Stomach smooth muscle (tissue), 2 donors: Measurements from ENCODE around the gene SDR39U1.

Experiments used
- H3K27ac ChIP-seq: one replicate; pipeline ENCODE4 v1.7.0; 2013; ENCODE audit warnings: mild to moderate bottlenecking, low read length, inconsistent platforms
- H3K27me3 ChIP-seq, 2 donors: one replicate each; pipeline ENCODE4 v1.7.0; 2013; ENCODE audit warnings: low read length in 2 of 2; ENCODE audit not compliant: insufficient read depth in 2 of 2, control insufficient read depth in 1 of 2
- H3K36me3 ChIP-seq, 2 donors: one replicate each; pipeline ENCODE4 v1.7.0; 2013; ENCODE audit warnings: low read length in 2 of 2; ENCODE audit not compliant: control insufficient read depth in 2 of 2, insufficient read depth in 2 of 2
- H3K4me1 ChIP-seq: one replicate; pipeline ENCODE4 v1.7.0; 2013; ENCODE audit warnings: low read length; ENCODE audit not compliant: control insufficient read depth, insufficient read depth
- H3K4me3 ChIP-seq, 2 donors: one replicate each; pipeline ENCODE4 v1.7.0; 2013; ENCODE audit warnings: low read length in 2 of 2
- H3K9ac ChIP-seq, 2 donors: one replicate each; pipeline ENCODE4 v1.7.0; 2013; ENCODE audit warnings: low read length in 2 of 2, mild to moderate bottlenecking in 1 of 2
- H3K9me3 ChIP-seq, 2 donors: one replicate each; pipeline ENCODE4 v1.7.0; 2013; ENCODE audit warnings: low read length in 2 of 2; ENCODE audit not compliant: control insufficient read depth in 2 of 2
- donor health status: healthy.
- donor health status: Pancreatic carcinoma.

SDR39U1 gene

DNA sequence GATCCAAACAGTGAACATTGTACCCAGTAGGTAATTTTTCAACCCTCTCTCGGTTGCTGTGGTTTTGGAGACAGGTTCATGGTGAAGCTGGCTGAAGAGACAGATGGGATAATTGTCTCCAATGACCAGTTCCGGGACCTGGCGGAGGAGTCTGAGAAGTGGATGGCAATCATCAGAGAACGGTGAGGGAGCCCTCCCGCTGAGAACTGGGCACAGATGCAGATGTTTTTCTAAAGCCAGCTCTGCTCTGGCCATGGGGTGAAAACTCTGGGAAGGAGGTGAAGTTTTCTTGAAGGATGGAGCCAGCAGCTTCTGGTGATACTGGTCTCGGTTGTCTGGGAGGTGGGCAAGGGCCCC is 6.6 kb downstream of the SDR39U1 start:
- Histone ChIP-seq H3K27me3 (no peaks in the 10 kb centered on the region), H3K4me1 (peaks cover 50% of the 10 kb centered on the region), H3K27ac (peak overlapping the region; percentile 69), H3K4me3 (no peak overlapping the region), H3K9ac (peak overlapping the region; percentile 5 to 17), H3K36me3 (peaks cover 65 to 69% of the 10 kb centered on the region in 2 donors), H3K9me3 (no peaks in the 10 kb centered on the region)

DNA sequence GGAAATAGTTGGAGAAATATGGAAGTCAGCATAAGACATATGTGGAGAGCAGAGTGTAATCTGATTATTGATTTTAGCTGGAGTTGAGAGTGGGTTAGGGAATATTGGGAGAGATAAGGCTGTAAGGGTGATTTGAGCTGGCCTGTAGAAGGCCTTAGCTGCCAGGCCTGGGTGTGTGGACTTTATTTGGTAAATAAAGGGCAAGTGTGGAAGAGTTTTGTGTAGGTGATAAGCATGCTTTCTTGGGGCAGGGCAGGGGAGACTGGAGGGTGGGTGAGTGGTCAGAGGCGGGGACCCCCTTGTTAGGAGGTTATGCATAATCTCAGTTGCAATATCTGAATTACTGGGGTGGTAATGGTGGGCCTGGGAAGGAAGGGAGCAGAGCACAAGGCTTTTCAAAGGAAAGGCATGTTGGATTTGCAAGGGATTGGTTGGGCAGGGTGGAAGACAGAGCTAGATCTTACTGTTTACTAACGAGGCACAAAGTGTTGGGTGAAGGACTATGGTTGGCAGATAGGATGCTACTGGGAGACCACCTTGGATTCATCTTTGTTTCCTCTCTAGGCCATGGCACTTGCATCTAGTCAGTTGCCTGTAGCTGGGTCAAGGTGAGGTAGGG is 7.3 kb downstream of the SDR39U1 start:
- H3K9me3 ChIP-seq = no peaks in the 10 kb centered on the region
- H3K27ac ChIP-seq = peak overlapping the region; percentile 69
- H3K36me3 ChIP-seq = peaks cover 59 to 63% of the 10 kb centered on the region in 2 donors
- no peaks in the 10 kb centered on the region for H3K27me3 ChIP-seq
- H3K4me3 ChIP-seq = no peak overlapping the region
- peaks cover 50% of the 10 kb centered on the region for H3K4me1 ChIP-seq
- H3K9ac ChIP-seq = no peak overlapping the region

DNA sequence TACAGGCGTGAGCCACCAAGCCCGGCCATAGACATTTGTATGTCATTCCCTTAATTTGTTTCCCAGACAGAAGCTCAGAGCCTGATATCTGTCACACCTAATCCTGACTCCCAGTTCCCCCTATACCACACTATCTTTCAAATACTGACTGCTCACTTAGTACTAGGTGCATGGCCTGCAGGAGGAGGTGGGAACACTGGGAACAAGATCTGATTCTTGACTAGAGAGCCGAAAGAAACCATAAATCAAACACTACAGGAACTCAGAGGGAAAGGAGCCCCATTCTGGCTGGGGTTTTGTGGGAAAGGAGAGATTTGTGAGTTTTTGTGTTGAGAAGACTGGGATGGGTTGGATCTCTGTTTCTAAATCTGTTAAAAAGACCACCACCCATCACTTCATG is 7.9 kb downstream of the SDR39U1 start:
- H3K9me3 ChIP-seq = no peaks in the 10 kb centered on the region
- no peak overlapping the region for H3K9ac ChIP-seq
- H3K36me3 ChIP-seq = peaks cover 54 to 56% of the 10 kb centered on the region in 2 donors
- H3K4me3 ChIP-seq = no peak overlapping the region
- no peak overlapping the region for H3K27ac ChIP-seq
- H3K27me3 ChIP-seq = no peaks in the 10 kb centered on the region
- H3K4me1 ChIP-seq = peaks cover 46% of the 10 kb centered on the region

DNA sequence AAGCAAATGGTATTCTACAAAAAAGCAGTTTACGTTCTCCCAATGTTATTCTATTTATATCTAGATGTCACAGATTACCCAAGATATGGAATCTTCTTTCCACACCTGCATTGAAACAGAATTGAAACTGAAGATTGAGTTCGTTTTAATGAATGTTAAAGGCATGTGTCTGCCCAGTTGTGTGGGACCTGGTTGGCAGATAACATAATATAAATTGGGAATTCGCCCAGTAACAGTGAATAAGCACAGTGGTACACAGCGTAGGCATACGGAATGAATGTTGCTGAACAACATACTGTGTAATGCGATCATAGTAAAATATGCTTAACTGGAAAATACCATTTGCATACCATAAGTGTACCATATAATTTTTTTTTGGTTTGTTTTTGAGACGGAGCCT is 8.5 kb downstream of the SDR39U1 start:
- Histone ChIP-seq H3K4me3 (no peak overlapping the region), H3K27ac (no peak overlapping the region), H3K4me1 (peaks cover 51% of the 10 kb centered on the region), H3K27me3 (no peaks in the 10 kb centered on the region), H3K36me3 (peaks cover 50 to 53% of the 10 kb centered on the region in 2 donors), H3K9me3 (no peaks in the 10 kb centered on the region), H3K9ac (no peak overlapping the region)

DNA sequence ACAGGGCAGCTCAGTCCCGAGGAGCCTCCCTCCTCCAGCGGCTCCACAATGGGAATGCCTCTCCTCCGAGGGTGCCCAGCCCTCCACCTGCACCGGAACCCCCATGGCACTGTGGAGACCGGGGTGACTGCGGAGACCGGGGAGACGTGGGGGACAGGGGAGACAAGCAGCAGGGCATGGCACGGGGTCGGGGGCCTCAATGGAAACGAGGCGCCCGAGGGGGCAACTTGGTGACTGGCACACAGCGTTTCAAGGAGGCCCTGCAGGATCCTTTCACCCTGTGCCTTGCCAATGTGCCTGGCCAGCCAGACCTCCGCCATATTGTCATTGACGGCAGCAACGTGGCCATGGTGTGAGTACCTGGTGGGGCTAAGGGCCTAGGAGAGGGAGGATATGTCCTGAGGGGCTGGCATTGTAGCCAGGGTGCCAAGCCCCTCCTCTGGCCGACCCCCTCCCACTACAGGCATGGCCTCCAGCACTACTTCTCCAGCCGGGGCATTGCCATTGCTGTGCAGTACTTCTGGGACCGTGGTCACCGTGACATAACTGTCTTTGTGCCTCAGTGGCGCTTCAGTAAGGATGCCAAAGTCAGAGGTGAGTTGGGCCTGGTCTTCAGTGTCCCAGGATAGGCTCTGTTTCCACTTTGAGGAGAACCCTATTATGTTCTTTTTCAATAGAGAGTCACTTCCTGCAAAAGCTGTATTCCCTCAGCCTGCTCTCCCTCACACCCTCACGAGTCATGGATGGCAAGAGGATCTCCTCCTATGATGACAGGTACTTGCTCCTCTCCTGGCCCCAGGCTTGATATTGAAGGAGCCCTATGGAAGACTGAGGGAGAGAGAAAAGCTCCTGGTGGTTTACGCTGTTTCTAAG is 10.1 kb downstream of the SDR39U1 start:
- H3K4me3 ChIP-seq = peak overlapping the region in 1 of 2 donors; percentile 90
- H3K36me3 ChIP-seq = peaks cover 37 to 38% of the 10 kb centered on the region in 2 donors
- no peak overlapping the region for H3K9ac ChIP-seq
- H3K27ac ChIP-seq = peak overlapping the region; percentile 99
- peaks cover 51% of the 10 kb centered on the region for H3K4me1 ChIP-seq
- no peaks in the 10 kb centered on the region for H3K9me3 ChIP-seq
- no peaks in the 10 kb centered on the region for H3K27me3 ChIP-seq

DNA sequence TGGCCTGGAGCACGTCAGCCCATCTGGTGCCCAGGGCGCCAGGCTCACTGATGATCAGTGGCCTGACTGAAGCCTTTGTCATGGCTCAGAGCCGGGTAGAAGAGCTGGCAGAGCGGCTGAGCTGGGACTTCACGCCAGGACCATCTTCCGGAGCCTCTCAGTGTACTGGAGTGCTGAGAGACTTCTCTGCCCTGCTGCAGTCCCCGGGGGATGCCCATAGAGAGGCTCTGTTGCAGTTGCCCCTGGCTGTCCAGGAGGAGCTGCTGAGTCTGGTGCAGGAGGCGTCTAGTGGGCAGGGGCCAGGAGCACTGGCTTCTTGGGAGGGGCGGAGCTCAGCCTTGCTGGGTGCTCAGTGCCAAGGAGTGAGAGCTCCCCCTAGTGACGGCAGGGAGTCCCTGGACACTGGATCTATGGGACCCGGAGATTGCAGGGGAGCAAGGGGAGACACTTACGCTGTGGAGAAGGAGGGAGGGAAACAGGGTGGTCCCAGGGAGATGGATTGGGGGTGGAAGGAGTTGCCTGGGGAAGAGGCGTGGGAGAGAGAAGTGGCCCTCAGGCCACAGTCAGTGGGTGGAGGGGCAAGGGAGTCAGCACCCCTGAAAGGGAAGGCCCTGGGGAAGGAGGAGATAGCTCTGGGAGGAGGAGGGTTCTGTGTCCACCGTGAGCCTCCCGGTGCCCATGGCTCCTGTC is 10.9 kb downstream of the SDR39U1 start:
- Histone ChIP-seq H3K9ac (peak overlapping the region in 1 of 2 donors; percentile 97), H3K27me3 (no peaks in the 10 kb centered on the region), H3K4me3 (peak overlapping the region; percentile 15 to 90), H3K4me1 (peaks cover 46% of the 10 kb centered on the region), H3K9me3 (no peaks in the 10 kb centered on the region), H3K36me3 (peaks cover 30 to 31% of the 10 kb centered on the region in 2 donors), H3K27ac (peak overlapping the region; percentile 99)

DNA sequence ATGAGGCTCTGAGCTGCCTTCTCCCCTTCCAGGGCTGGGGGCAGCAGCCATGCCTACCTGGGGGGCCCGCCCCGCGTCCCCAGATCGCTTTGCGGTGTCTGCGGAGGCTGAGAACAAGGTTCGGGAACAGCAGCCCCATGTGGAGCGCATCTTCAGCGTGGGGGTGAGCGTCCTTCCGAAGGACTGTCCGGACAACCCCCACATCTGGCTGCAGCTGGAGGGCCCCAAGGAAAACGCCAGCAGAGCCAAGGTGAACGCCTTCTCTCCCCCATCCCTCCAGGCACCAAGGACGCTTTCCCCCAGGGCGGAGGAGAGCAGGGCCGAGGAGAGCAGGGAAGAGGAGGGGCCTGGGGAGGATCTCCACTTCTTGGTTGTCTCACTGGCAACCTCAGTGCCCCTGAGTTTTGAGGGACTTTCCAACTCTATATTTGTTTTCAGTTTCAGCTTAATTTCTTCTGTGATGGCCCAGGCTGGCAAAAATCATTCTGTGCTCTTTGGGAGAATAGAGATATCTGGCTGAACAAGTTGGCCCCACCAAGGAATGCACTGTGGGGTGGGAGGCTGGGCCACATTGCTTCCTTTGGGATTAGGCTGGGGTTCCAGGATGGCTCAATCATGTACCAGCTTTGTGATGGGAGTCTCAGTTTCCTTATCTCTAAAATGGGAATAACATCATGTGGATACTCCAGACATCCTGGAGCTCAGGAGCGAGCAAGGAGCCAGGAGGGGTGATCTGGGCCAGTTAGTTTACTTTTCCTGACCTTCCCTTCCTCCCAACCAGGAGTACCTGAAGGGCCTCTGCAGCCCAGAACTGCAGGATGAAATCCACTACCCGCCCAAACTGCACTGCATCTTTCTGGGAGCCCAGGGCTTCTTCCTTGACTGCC is 11.7 kb downstream of the SDR39U1 start:
- H3K27me3 ChIP-seq = no peaks in the 10 kb centered on the region
- peak overlapping the region; percentile 99 for H3K27ac ChIP-seq
- H3K4me3 ChIP-seq = peak overlapping the region; percentile 90 to 96
- H3K9ac ChIP-seq = peak overlapping the region; percentile 97 to 99
- H3K9me3 ChIP-seq = no peaks in the 10 kb centered on the region
- peaks cover 25% of the 10 kb centered on the region in 2 donors for H3K36me3 ChIP-seq
- H3K4me1 ChIP-seq = peaks cover 39% of the 10 kb centered on the region

DNA sequence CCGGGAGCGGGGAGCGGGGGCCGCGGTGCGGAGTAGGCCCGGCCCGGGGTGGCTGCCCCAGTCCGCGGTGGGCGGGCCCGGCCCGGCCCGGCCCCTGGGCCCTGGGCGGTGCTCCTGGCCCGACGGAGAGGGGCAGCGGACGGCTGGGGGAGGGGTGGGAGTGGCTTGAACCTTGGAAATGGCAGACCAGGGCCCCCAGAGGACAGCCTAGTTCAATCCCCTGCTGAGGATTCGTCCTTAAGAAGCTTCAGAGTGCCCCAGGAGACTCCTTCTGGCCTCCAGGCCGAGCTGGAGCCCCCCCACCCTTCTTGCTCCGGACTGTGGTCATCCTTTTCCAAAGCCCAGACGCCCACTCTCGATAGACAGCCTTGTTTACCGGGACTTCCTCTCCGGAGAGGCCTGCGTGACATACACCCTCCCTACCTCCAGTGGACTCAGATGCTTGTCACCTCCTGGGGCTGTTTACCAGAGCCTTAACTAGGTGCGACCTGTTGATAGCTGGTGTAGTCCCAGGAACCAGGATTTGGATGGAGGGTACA is 12.4 kb downstream of the SDR39U1 start:
- peaks cover 36% of the 10 kb centered on the region for H3K4me1 ChIP-seq
- peak overlapping the region; percentile 90 to 96 for H3K4me3 ChIP-seq
- H3K27me3 ChIP-seq = no peaks in the 10 kb centered on the region
- H3K27ac ChIP-seq = peak overlapping the region; percentile 99
- no peaks in the 10 kb centered on the region for H3K9me3 ChIP-seq
- H3K36me3 ChIP-seq = peaks cover 22 to 25% of the 10 kb centered on the region in 2 donors
- peak overlapping the region; percentile 97 to 99 for H3K9ac ChIP-seq

DNA sequence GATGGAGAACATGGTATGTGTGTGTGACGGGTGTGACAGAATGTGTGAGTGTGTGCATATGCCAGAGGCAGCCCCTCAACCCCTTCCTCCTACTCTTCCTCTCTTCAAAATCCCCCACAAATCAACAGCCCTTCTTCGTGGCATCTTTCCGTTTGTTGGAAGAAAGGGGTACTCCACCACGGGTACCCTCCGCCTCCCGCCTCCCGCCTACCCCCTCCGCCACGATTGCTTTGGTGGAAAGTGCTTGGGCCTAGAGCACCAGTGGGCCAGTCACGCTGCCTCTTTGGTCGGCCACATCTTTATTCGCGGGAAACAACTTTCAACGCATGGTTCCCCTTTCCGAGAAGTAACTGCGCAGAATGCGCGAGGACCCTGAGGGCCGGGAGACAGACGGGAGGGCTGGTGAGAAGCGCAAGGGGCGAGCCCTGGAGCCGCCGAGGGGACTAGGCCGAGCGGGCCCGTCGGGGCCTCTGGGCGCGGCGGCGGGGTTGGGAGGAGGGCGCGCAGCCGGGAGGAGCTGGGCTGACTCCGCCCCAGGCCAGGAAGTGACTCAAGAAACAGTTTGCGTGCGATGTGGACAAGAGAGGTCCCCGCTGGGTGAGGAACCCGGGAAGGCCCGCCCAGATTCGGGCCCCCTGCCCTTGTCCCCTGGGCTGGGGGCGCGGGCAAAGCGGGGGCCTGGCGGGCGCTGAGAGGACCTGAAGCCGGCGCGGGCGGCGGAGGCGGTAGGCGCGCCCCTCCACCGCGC is 13.0 kb downstream of the SDR39U1 start, which contains the start of the genes CBLN3 and KHNYN:
TSS of gene CBLN3 (minus strand) at position 274 of the 748 bp plus-strand sequence. CDS start 614 bp downstream, outside the sequence.
TSS of gene KHNYN (plus strand) at position 560 of the 748 bp plus-strand sequence. CDS start 777 bp downstream, outside the sequence.
- Histone ChIP-seq H3K4me3 (peak within 1 kb of the TSS; percentile 90 to 96), H3K9ac (peak within 1 kb of the TSS; percentile 97 to 99), H3K27ac (peak within 1 kb of the TSS; percentile 99), H3K36me3 (peaks cover 17 to 22% of the 10 kb centered on the region in 2 donors), H3K9me3 (no peaks in the 10 kb centered on the region), H3K4me1 (peaks cover 36% of the 10 kb centered on the region), H3K27me3 (no peaks in the 10 kb centered on the region)
